HepG2 (cell line): Measurements from ENCODE around the gene TRIM9. TPM values are rescaled to one million over a fixed set of nuclear protein-coding genes. Genes with fewer than 3 reads are reported as not detected.

Experiments
- ATAC-seq: fragments of 200-7000 bp; cut with Tn5 transposase; 3 replicates; pipeline ENCODE4 v1.9.1; 2020; ENCODE audit warnings: mild to moderate bottlenecking, moderate library complexity
- BruUV-seq: library from RNA; stranded (reverse); fragments of 400-500 nt; replicated peaks from 2 replicates; lab custom pipeline; 2021; lab: Mats Ljungman, UMichigan
- CTCF ChIA-PET: fragments of 300-600 bp; formaldehyde crosslinking; extraction: SDS; loops from one replicate; lab custom pipeline; 2021; ENCODE audit warnings: low total read pairs, inconsistent platforms, low intra/inter-chr PET ratio; lab: Yijun Ruan, JAX
- POLR2A ChIA-PET: fragments of 350-600 bp; sonication (Branson Sonifier 250); formaldehyde crosslinking; loops from one replicate; lab custom pipeline; 2020; ENCODE audit warnings: antibody characterized with exemption, inconsistent platforms; lab: Yijun Ruan, JAX
- DNase-seq: peaks from one replicate; pipeline ENCODE4 v3.0.0-alpha.2; 2015; ENCODE audit warnings: low spot score
- FAIRE-seq: peaks from 3 replicates; lab custom pipeline; 2011; peaks lifted over from hg19 to GRCh38; lab: Jason Lieb, UNC
- H2AFZ ChIP-seq: one replicate; pipeline ENCODE4 v1.6.1; 2011; ENCODE audit warnings: low read length, inconsistent platforms
- H3K27ac ChIP-seq: fragments of 300-600 bp; 3 replicates; pipeline ENCODE4 v1.8.0; 2011; ENCODE audit warnings: mixed run types, mild to moderate bottlenecking, mixed read lengths, low read length, inconsistent platforms; ENCODE audit not compliant: insufficient read depth; ENCODE audit errors: extremely low read length
- H3K27me3 ChIP-seq, 2 experiments: fragments of 200-600 bp in 1 of 2; 2 replicates in 1 of 2; 3 replicates in 1 of 2; pipeline versions ENCODE4 v1.6.0 to v1.8.0; 2011; ENCODE audit warnings: low read length in 2 of 2, mild to moderate bottlenecking in 2 of 2, moderate library complexity in 2 of 2, inconsistent platforms in 1 of 2; ENCODE audit not compliant: insufficient read depth in 2 of 2, control insufficient read depth in 1 of 2
- H3K36me3 ChIP-seq, 2 experiments: fragments of 200-600 bp in 1 of 2; replicated peaks in 1 of 2; 2 replicates in 1 of 2; 3 replicates in 1 of 2; pipeline versions ENCODE4 v1.5.1 to v1.8.0; 2011; ENCODE audit warnings: low read length in 2 of 2, inconsistent platforms in 1 of 2; ENCODE audit not compliant: insufficient read depth in 2 of 2, control insufficient read depth in 1 of 2
- H3K4me1 ChIP-seq: 2 replicates; pipeline ENCODE4 v1.5.1; 2012; ENCODE audit warnings: low read length, inconsistent platforms; ENCODE audit not compliant: insufficient read depth
- H3K4me2 ChIP-seq: 2 replicates; pipeline ENCODE4 v1.6.0; 2011; ENCODE audit warnings: low read depth, low read length, inconsistent platforms
- H3K4me3 ChIP-seq, 3 experiments: fragments of 200-600 bp in 1 of 3; sonication (generic), shearing (Covaris generic) in 1 of 3; replicated peaks in 1 of 3; 2 replicates each; pipeline ENCODE4 v1.5.1; 2011 to 2016; ENCODE audit warnings: low read length in 3 of 3, inconsistent platforms in 2 of 3, low read depth in 2 of 3, mild to moderate bottlenecking in 2 of 3, control low read depth in 1 of 3, mixed read lengths in 1 of 3; ENCODE audit not compliant: insufficient read depth in 1 of 3
- H3K79me2 ChIP-seq: one replicate; pipeline ENCODE4 v1.6.1; 2011; ENCODE audit warnings: low read length, inconsistent platforms; ENCODE audit not compliant: insufficient read depth
- H3K9ac ChIP-seq: 2 replicates; pipeline ENCODE4 v1.6.0; 2011; ENCODE audit warnings: mild to moderate bottlenecking, low read depth, low read length, inconsistent platforms; ENCODE audit not compliant: insufficient read depth
- H3K9me3 ChIP-seq: 2 replicates; pipeline ENCODE4 v1.5.1; 2012; ENCODE audit warnings: mild to moderate bottlenecking, low read length
- H4K20me1 ChIP-seq: 2 replicates; pipeline ENCODE4 v1.6.0; 2011; ENCODE audit warnings: inconsistent platforms, mild to moderate bottlenecking, low read length, moderate library complexity; ENCODE audit not compliant: insufficient read depth
- ATAD3A ChIP-seq: sonication (generic); formaldehyde crosslinking; IDR thresholded peaks from 2 replicates; pipeline ENCODE4 v1.4.0; 2020; ENCODE audit warnings: missing genetic modification reagents
- CSRNP2 ChIP-seq: sonication (generic); formaldehyde crosslinking; conservative IDR thresholded peaks from 2 replicates; pipeline ENCODE4 v1.8.0; 2022; ENCODE audit warnings: low read depth, missing genetic modification reagents
- FOSL1 ChIP-seq: sonication (generic); formaldehyde crosslinking; IDR thresholded peaks from 2 replicates; pipeline ENCODE4 v1.9.0; 2021; ENCODE audit warnings: missing genetic modification reagents, borderline replicate concordance
- KLF15 ChIP-seq: sonication (generic); formaldehyde crosslinking; IDR thresholded peaks from 2 replicates; pipeline ENCODE4 v1.8.1; 2023; ENCODE audit warnings: borderline replicate concordance, mild to moderate bottlenecking, inconsistent platforms, missing genetic modification reagents, mixed read lengths
- MED1 ChIP-seq: sonication (generic); formaldehyde crosslinking; IDR thresholded peaks from 2 replicates; pipeline ENCODE4 v1.4.0; 2020; ENCODE audit warnings: missing genetic modification reagents
- MTA1 ChIP-seq: sonication (generic); formaldehyde crosslinking; IDR thresholded peaks from 2 replicates; pipeline ENCODE4 v1.4.0; 2020; ENCODE audit warnings: missing genetic modification reagents, mild to moderate bottlenecking, borderline replicate concordance
- NKX3-1 ChIP-seq: sonication (generic); formaldehyde crosslinking; IDR thresholded peaks from 2 replicates; pipeline ENCODE4 v1.5.0; 2020; ENCODE audit warnings: missing genetic modification reagents
- ZNF10 ChIP-seq: sonication (generic); formaldehyde crosslinking; IDR thresholded peaks from 2 replicates; pipeline ENCODE4 v1.4.0; 2020; ENCODE audit warnings: mild to moderate bottlenecking, low read depth, missing genetic modification reagents, borderline replicate concordance
- ZNF274 ChIP-seq: sonication (generic); formaldehyde crosslinking; IDR thresholded peaks from 2 replicates; pipeline ENCODE4 v1.5.1; 2020; ENCODE audit warnings: mild to moderate bottlenecking, missing genetic modification reagents
- ZNF468 ChIP-seq: sonication (generic); formaldehyde crosslinking; IDR thresholded peaks from 2 replicates; pipeline ENCODE4 v1.8.0; 2022; ENCODE audit warnings: mild to moderate bottlenecking, moderate library complexity, missing genetic modification reagents
- WGBS: methylation state at CpG from one replicate; pipeline ENCODE4 v1.1.6; 2017; ENCODE audit warnings: low lambda C conversion rate; 5-methylcytosine and 5-hydroxymethylcytosine counted together
- in situ Hi-C: cut with HindIII; loops from 2 replicates; pipeline ENCODE4 v1.10.0; 2017; ENCODE audit warnings: low pct_unique_long_range_greater_than_20kb; ENCODE audit not compliant: extremely low pct_ligation_motif_present
- intact Hi-C: fragments of 100-400 bp; cut with micrococcal nuclease; formaldehyde crosslinking; loops from one replicate; pipeline ENCODE4 v1.10.0; 2022; ENCODE audit not compliant: unreplicated experiment
- polyA plus RNA-seq, 8 experiments: library from polyadenylated mRNA; depleted of rRNA in 3 of 8; stranded (reverse) in 7 of 8; unstranded in 1 of 8; fragments of >200 nt; fragmentation: Illumina TruSeq in 4 of 8; extraction: Trizol in 4 of 8; gene quantifications; 2 replicates each; pipeline versions ENCODE4 v1.2.1 to v1.2.3, GENCODE V29; 2011 to 2016; ENCODE audit warnings: low read depth in 4 of 8, missing spikeins in 1 of 8, mixed read lengths in 1 of 8; ENCODE audit not compliant: insufficient read depth in 1 of 8
- total RNA-seq, 5 experiments: library from RNA; depleted of rRNA; stranded (reverse); fragments of >200 nt; fragmentation: Illumina TruSeq; extraction: Trizol; gene quantifications; 2 replicates each; pipeline ENCODE4 v1.2.3, GENCODE V29; 2016; ENCODE audit warnings: low read depth in 1 of 5
- TF ChIP-seq, protein P1 (sequence below): sonication (generic); formaldehyde crosslinking; IDR thresholded peaks from 2 replicates; pipeline ENCODE4 v1.5.0; 2020; ENCODE audit warnings: mild to moderate bottlenecking, low read depth, missing genetic modification reagents, borderline replicate concordance
- TF ChIP-seq, protein P2 (sequence below): sonication (generic); formaldehyde crosslinking; IDR thresholded peaks from 2 replicates; pipeline ENCODE4 v1.8.1; 2023; ENCODE audit warnings: mild to moderate bottlenecking, inconsistent platforms, moderate library complexity, missing genetic modification reagents, borderline replicate concordance
- TF ChIP-seq, protein P3 (sequence below): sonication (generic); formaldehyde crosslinking; IDR thresholded peaks from 2 replicates; pipeline ENCODE4 v1.5.0; 2020; ENCODE audit warnings: missing genetic modification reagents

TRIM9 gene
- total and polyA plus RNA-seq, 2 of the 13 experiments (the other 11 are each of a cell fraction or from before 2014, with no cell fraction given), result 0.04 to 0.07 TPM

DNA sequence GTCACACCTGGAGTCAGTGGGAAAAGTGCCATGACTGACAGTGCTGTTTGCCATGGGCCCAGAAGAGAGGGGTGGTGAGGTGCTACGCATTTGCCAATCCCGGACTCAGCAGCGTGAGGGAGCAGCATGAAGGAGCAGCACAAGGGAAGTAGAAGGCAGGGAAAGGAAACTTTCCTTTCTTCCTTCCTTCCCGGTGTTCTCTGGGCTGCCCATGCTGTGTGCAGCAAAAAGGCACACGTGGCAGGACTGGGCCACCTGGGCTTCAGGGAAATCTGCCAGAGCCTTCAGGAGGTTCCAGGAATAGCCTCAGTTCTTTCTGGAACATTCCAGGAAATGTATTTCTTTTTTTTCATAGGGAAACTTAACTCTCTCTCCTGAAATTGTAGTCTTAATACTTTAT is 23.0 kb downstream of the TRIM9 start:
- intact Hi-C loops (no loop called here), in situ Hi-C loops (no loop called here)
- WGBS, result 16% methylated on average over 5 of the region's 5 CpGs
- no peaks in the 10 kb centered on the region for H4K20me1 ChIP-seq
- no peaks in the 10 kb centered on the region for H3K27me3 ChIP-seq
- TF ChIP-seq FOSL1 (CRISPR knock-in tag) (no peak), CSRNP2 (CRISPR knock-in tag) (no peak), NKX3-1 (CRISPR knock-in tag) (no peak), ZNF274 (no peak), ATAD3A (CRISPR knock-in tag) (no peak), ZNF468 (CRISPR knock-in tag) (no peak), MTA1 (CRISPR knock-in tag) (no peak), MED1 (CRISPR knock-in tag) (no peak), ZNF10 (no peak), KLF15 (CRISPR knock-in tag) (no peak)
- TF ChIP-seq, protein P1, sequence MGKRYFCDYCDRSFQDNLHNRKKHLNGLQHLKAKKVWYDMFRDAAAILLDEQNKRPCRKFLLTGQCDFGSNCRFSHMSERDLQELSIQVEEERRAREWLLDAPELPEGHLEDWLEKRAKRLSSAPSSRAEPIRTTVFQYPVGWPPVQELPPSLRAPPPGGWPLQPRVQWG, result no peak
- TF ChIP-seq, protein P2, sequence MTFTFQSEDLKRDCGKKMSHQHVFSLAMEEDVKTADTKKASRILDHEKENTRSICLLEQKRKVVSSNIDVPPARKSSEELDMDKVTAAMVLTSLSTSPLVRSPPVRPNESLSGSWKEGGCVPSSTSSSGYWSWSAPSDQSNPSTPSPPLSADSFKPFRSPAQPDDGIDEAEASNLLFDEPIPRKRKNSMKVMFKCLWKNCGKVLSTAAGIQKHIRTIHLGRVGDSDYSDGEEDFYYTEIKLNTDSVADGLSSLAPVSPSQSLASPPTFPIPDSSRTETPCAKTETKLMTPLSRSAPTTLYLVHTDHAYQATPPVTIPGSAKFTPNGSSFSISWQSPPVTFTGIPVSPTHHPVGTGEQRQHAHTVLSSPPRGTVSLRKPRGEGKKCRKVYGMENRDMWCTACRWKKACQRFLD (CRISPR knock-in tag), result no peak
- TF ChIP-seq, protein P3, sequence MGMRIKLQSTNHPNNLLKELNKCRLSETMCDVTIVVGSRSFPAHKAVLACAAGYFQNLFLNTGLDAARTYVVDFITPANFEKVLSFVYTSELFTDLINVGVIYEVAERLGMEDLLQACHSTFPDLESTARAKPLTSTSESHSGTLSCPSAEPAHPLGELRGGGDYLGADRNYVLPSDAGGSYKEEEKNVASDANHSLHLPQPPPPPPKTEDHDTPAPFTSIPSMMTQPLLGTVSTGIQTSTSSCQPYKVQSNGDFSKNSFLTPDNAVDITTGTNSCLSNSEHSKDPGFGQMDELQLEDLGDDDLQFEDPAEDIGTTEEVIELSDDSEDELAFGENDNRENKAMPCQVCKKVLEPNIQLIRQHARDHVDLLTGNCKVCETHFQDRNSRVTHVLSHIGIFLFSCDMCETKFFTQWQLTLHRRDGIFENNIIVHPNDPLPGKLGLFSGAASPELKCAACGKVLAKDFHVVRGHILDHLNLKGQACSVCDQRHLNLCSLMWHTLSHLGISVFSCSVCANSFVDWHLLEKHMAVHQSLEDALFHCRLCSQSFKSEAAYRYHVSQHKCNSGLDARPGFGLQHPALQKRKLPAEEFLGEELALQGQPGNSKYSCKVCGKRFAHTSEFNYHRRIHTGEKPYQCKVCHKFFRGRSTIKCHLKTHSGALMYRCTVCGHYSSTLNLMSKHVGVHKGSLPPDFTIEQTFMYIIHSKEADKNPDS (CRISPR knock-in tag), result no peak
- H3K9ac ChIP-seq, result no peak overlapping the region
- no peaks in the 10 kb centered on the region for H3K4me1 ChIP-seq
- H3K9me3 ChIP-seq, result no peaks in the 10 kb centered on the region
- no peak for FAIRE-seq
- H3K27ac ChIP-seq, result no peak overlapping the region
- no peak for DNase-seq
- no peaks in the 10 kb centered on the region for H3K79me2 ChIP-seq
- ChIA-PET CTCF (no interaction called here), POLR2A (no interaction called here)
- no peak for ATAC-seq
- no TSS peak for BruUV-seq
- no peak overlapping the region for H3K4me2 ChIP-seq
- no peak overlapping the region for H2AFZ ChIP-seq
- no peaks in the 10 kb centered on the region for H3K36me3 ChIP-seq
- H3K4me3 ChIP-seq, result no peak overlapping the region
